Thyroid gland (tissue), 4 donors: Measurements from ENCODE around the gene PRSS50. TPM values are rescaled to one million over a fixed set of nuclear protein-coding genes. Genes with fewer than 3 reads are reported as not detected.

Experiments used
- DNase-seq, 2 donors: peaks; one replicate each; pipeline ENCODE4 v3.0.0-alpha.2; 2019
- H3K27ac ChIP-seq, 3 donors: fragments of 200-600 bp; sonication (generic); 1 replicate in 2 of 3; 2 replicates in 1 of 3; pipeline ENCODE4 v1.5.1; 2016 to 2019; ENCODE audit warnings: mild to moderate bottlenecking in 1 of 3, moderate library complexity in 1 of 3
- H3K27me3 ChIP-seq: fragments of 200-600 bp; sonication (generic); one replicate; pipeline ENCODE4 v1.5.1; 2019
- H3K36me3 ChIP-seq, 2 donors: fragments of 200-600 bp; sonication (generic); one replicate each; pipeline ENCODE4 v1.5.1; 2016 to 2019
- H3K4me1 ChIP-seq, 2 donors: fragments of 200-600 bp; sonication (generic); one replicate each; pipeline ENCODE4 v1.5.1; 2017 to 2019
- H3K4me3 ChIP-seq, 3 donors: fragments of 200-600 bp; sonication (generic); replicated peaks in 1 of 3; 1 replicate in 2 of 3; 2 replicates in 1 of 3; pipeline ENCODE4 v1.5.1; 2016; ENCODE audit warnings: mild to moderate bottlenecking in 1 of 3
- H3K9me3 ChIP-seq: fragments of 200-600 bp; sonication (generic); one replicate; pipeline ENCODE4 v1.5.1; 2017
- CTCF ChIP-seq, 6 experiments: fragments of 200-600 bp in 3 of 6; fragments of 450-650 bp in 3 of 6; sonication (generic) in 3 of 6; IDR thresholded peaks; one replicate each; pipeline ENCODE4 v1.5.1; 2016 to 2019; ENCODE audit warnings: antibody characterized with exemption in 6 of 6, mild to moderate bottlenecking in 2 of 6, inconsistent platforms in 1 of 6, moderate library complexity in 1 of 6
- POLR2A ChIP-seq, 2 donors: fragments of 450-650 bp; IDR thresholded peaks; one replicate each; pipeline ENCODE4 v1.6.1; 2017; ENCODE audit warnings: antibody characterized with exemption in 2 of 2, mild to moderate bottlenecking in 2 of 2, moderate library complexity in 1 of 2
- WGBS, 2 donors: methylation state at CpG; one replicate each; pipeline ENCODE4 v1.1.5; 2017; 5-methylcytosine and 5-hydroxymethylcytosine counted together
- intact Hi-C: fragments of 100-400 bp; cut with DNase I; formaldehyde crosslinking; loops from one replicate; pipeline ENCODE4 v1.15.1; 2023
- total RNA-seq, 4 donors: library from RNA; depleted of rRNA; stranded (reverse); fragments of >200 nt; gene quantifications; one replicate each; pipeline ENCODE4 v1.2.3, GENCODE V29; 2016

PRSS50 gene
- 1 to 10 TPM; 1.7 to 6.0 (median 3.6) TPM for total RNA-seq

DNA sequence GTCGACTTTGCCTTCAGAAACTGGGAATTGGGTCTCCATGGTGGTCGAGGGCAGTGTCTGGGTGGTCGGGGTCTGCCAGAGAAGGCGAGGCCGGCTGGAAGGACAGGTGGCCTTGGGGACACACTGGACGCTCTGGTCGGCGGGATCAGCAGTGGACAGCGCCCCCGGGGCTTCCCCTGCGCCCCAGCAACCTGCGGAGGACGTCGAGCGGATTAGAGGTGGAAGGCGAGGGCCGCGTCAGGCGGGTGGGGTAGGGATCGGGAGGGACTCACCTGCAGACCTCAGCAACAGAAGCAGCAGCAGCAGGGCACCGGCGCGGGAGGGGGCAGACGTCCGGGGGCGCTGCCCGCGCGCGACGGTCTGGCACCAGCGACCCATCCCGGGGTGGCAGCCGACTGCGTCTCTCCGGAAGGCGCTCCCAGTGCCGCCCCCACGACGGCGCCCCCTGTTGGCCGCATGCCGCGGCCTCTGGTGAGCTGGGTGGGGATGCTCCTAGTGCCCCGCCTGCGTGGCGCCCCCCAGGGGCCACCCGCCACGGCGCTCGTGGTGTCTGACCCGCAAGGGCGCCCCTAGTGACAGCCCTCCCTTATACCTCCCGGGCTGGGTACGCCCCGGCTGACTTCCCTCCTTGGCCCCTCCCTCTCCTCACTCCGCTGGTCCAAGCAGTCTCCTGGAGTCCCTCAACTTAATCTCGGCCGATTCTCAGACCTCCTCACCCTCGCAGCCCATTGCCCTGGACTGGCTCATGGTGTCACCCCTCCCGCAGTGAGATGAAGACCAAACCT is at the start of gene PRSS50:
Gene PRSS50, minus strand, starts transcription at position 423 of the 785 bp plus-strand sequence. Its CDS starts 45 bp downstream, at position 378.
- Histone ChIP-seq H3K4me1 (no peaks in the 10 kb centered on the region), H3K9me3 (no peaks in the 10 kb centered on the region), H3K36me3 (no peaks in the 10 kb centered on the region), H3K4me3 (no peak within 1 kb of the TSS), H3K27ac (no peak within 1 kb of the TSS), H3K27me3 (no peaks in the 10 kb centered on the region)
- intact Hi-C loops: no loop called here
- peak in 1 of 2 donors; percentile 23 for DNase-seq
- TF ChIP-seq POLR2A (IDR thresholded peaks at IDR 0.05) (no peak), CTCF (IDR thresholded peaks at IDR 0.05) (peak in 2 of 6 experiments; percentile 23 to 34)
- 52 to 61% methylated on average over 34 to 40 of the region's 61 CpGs for WGBS, 2 donors

- WGBS, 2 donors: 98 to 100% methylated on average over 1 of the region's 1 CpG
- H3K36me3 ChIP-seq: no peaks in the 10 kb centered on the region
- no peaks in the 10 kb centered on the region for H3K27me3 ChIP-seq
- TF ChIP-seq POLR2A (IDR thresholded peaks at IDR 0.05) (no peak), CTCF (IDR thresholded peaks at IDR 0.05) (no peak)
- intact Hi-C loops: no loop called here
- H3K4me3 ChIP-seq: no peak overlapping the region
- no peaks in the 10 kb centered on the region for H3K4me1 ChIP-seq
- no peaks in the 10 kb centered on the region for H3K9me3 ChIP-seq
- H3K27ac ChIP-seq: no peak overlapping the region
- no peak for DNase-seq
These were observed 46.5 kb upstream of the PRSS50 start for GRCh38 chr3:46764206-46764605.

DNA sequence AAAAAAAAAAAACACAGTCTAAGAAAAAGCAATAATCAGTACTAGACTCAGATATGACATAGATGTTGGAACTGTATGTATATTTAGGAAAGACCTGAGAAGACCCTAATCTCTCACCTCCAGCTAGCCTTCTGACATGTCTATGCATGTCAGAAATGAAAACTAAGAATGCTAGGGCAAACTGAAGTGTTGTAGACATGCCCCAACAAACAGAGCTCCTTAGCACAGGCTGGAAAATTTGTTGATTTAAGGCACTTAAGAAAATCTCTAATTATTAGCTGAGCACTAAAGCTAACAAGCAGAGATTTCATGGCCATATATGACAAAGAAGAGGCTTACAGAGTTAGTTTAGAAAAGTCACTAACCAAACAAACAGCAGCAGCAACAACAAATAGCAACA is 45.5 kb upstream of the PRSS50 start:
- DNase-seq: no peak
- Histone ChIP-seq H3K27ac (no peak overlapping the region), H3K27me3 (no peaks in the 10 kb centered on the region), H3K4me1 (no peaks in the 10 kb centered on the region), H3K36me3 (no peaks in the 10 kb centered on the region), H3K4me3 (no peak overlapping the region), H3K9me3 (no peaks in the 10 kb centered on the region)
- intact Hi-C loops: no loop called here
- TF ChIP-seq CTCF (IDR thresholded peaks at IDR 0.05) (no peak), POLR2A (IDR thresholded peaks at IDR 0.05) (no peak)

DNA sequence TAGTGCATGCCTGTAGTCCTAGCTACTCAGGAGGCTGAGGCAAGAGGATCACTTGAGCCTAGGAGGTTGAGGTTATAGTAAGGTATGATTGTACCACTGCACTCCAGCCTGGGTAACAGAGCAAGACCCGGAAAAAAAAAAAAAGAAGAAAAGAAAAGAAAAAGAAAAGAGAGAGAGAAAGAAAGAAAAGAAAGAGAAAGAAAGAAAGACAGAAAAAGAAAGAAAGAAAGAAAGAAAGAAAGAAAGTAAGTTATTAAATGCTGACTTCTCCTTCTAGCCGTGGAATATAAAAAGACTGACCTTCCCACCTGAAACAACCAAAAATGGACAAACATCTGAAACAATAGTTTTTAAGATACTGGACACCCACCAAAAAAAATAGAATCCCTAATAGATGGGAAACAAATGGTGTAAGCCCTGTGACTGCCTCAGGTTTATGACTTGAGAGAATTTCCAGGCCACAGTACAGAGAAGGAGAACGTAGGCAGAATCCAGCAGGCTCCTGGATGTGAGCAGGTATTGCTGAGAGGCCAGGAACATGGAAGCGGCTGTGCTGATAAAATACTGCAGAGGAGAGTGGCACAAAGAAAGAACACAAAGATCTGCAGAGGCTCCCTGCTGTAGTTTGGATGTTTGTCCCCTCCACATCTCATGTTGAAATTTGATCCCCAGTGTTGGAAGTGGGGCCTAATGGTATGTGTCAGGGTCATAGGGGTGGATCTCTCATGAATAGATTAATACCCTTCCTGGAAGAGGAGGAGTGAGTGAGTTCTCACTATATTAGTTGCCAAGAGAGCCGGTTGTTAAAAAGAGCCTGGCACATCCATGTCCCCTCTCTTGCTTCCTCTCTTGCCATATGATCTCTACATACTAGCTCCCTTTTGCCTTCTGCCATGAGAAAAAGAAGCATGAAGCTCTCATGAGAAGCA is 41.8 kb upstream of the PRSS50 start:
- no peak overlapping the region for H3K27ac ChIP-seq
- TF ChIP-seq POLR2A (IDR thresholded peaks at IDR 0.05): no peak
- TF ChIP-seq CTCF (IDR thresholded peaks at IDR 0.05): no peak
- H3K4me3 ChIP-seq: no peak overlapping the region
- no peaks in the 10 kb centered on the region for H3K36me3 ChIP-seq
- H3K27me3 ChIP-seq: no peaks in the 10 kb centered on the region
- intact Hi-C loops: no loop called here
- 87 to 89% methylated on average over 5 of the region's 5 CpGs for WGBS, 2 donors
- H3K9me3 ChIP-seq: no peaks in the 10 kb centered on the region
- no peaks in the 10 kb centered on the region for H3K4me1 ChIP-seq
- no peak for DNase-seq

DNA sequence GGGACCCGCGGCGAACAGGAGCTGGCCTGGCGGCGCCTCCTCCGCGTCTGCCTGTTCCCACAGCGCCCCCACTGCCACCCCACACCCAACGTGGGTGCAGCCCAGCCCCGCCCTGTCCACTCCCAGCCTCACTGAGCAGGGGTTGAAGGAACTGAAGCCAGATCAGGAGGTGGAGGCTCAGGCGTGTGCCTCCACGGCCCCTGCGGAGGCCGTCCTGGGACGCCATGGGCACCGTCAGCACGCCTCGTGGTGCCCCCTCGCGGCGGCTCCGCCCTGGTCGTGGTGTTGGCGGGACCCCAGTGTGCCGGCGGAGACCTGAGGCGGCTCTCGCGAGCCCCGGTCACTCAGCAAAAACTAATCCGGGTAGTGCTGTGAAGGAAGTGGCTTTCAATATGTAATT is 39.0 kb upstream of the PRSS50 start:
- H3K4me1 ChIP-seq: no peaks in the 10 kb centered on the region
- WGBS, 2 donors: 80 to 97% methylated on average over 2 to 26 of the region's 31 CpGs
- no peaks in the 10 kb centered on the region for H3K36me3 ChIP-seq
- no peak overlapping the region for H3K27ac ChIP-seq
- no peaks in the 10 kb centered on the region for H3K9me3 ChIP-seq
- H3K4me3 ChIP-seq: no peak overlapping the region
- no peaks in the 10 kb centered on the region for H3K27me3 ChIP-seq
- intact Hi-C loops: no loop called here
- TF ChIP-seq POLR2A (IDR thresholded peaks at IDR 0.05) (no peak), CTCF (IDR thresholded peaks at IDR 0.05) (no peak)
- no peak for DNase-seq
